GM08714 (cell line): ENCODE results near the gene OR6C3.
"Not testable (repeated sequence)": the region's sequence is repeated elsewhere in the genome, so short reads cannot be mapped to it uniquely, and the experiment has no call there.

ENCODE experiments used
- H3K4me3 ChIP-seq: fragments of 200-500 bp; sonication (Bioruptor generic); 2 replicates; pipeline ENCODE4 v1.5.1; 2014; ENCODE audit warnings: mild to moderate bottlenecking, low read length, inconsistent platforms
- ZNF274 ChIP-seq: IDR thresholded peaks from 2 replicates; pipeline ENCODE4 v1.6.1; 2012; ENCODE audit warnings: mild to moderate bottlenecking, low read depth, low read length

Gene OR6C3

GRCh38 chr12:55330446-55330845 is at the start of gene OR6C3:
Gene OR6C3, plus strand, starts transcription at chr12:55330746. Its CDS starts 955 bp downstream, at chr12:55331701.
- no peak within 1 kb of the TSS for H3K4me3 ChIP-seq
- no peak for TF ChIP-seq ZNF274

GRCh38 chr12:55280991-55281390 is 49.6 kb upstream of the OR6C3 start:
- TF ChIP-seq ZNF274: no peak
- no peak overlapping the region for H3K4me3 ChIP-seq

GRCh38 chr12:55289999-55290398 is 40.5 kb upstream of the OR6C3 start:
- H3K4me3 ChIP-seq: no peak overlapping the region
- TF ChIP-seq ZNF274: no peak

- no peak within 1 kb of the TSS for H3K4me3 ChIP-seq
- TF ChIP-seq ZNF274: no peak
Measured at GRCh38 chr12:55296469-55296868, 34.1 kb upstream of the OR6C3 start, which contains the start of gene OR6C6. Gene OR6C6, minus strand, starts transcription at chr12:55296569. Its CDS starts 1,337 bp downstream, at chr12:55295232.

- TF ChIP-seq ZNF274: no peak
Measured at GRCh38 chr12:55314043-55314442, 16.5 kb upstream of the OR6C3 start, which contains the start of gene OR6C1. Gene OR6C1, plus strand, starts transcription at chr12:55314343. Its CDS starts 6,257 bp downstream, at chr12:55320600.

GRCh38 chr12:55320201-55320600 is 10.3 kb upstream of the OR6C3 start:
- no peak overlapping the region for H3K4me3 ChIP-seq

More at GRCh38 chr12:55314043-55314442, 16.5 kb upstream of the OR6C3 start, which contains the start of gene OR6C1:
- H3K4me3 ChIP-seq: no peak within 1 kb of the TSS

GRCh38 chr12:55325801-55326200 is 4.7 kb upstream of the OR6C3 start:
- not testable (repeated sequence) for H3K4me3 ChIP-seq

More at GRCh38 chr12:55320201-55320600, 10.3 kb upstream of the OR6C3 start:
- TF ChIP-seq ZNF274: no peak

- no peak overlapping the region for H3K4me3 ChIP-seq
- no peak for TF ChIP-seq ZNF274
Measured at GRCh38 chr12:55336002-55336401, 5.5 kb downstream of the OR6C3 start.

- not testable (repeated sequence) for H3K4me3 ChIP-seq
Measured at GRCh38 chr12:55355338-55355737, 24.8 kb downstream of the OR6C3 start.

GRCh38 chr12:55362675-55363074 is 32.1 kb downstream of the OR6C3 start, which contains the start of gene OR6C75:
Gene OR6C75, plus strand, starts transcription at chr12:55362975. Its CDS starts 2,136 bp downstream, at chr12:55365111.
- TF ChIP-seq ZNF274: no peak
- H3K4me3 ChIP-seq: no peak within 1 kb of the TSS

- H3K4me3 ChIP-seq: no peak overlapping the region
- TF ChIP-seq ZNF274: no peak
Measured at GRCh38 chr12:55365086-55365485, 34.5 kb downstream of the OR6C3 start.

GRCh38 chr12:55372521-55372920 is 42.0 kb downstream of the OR6C3 start:
- no peak for TF ChIP-seq ZNF274
- H3K4me3 ChIP-seq: no peak overlapping the region
